GM23248 (cell line): ENCODE measurements around the gene GAGE2A.
"Not testable (repeated sequence)": the region's sequence is repeated elsewhere in the genome, so short reads cannot be mapped to it uniquely, and the experiment has no call there.

ENCODE experiments used
- EZH2 ChIP-seq: fragments of 200-600 bp; sonication (generic); IDR thresholded peaks from 2 replicates; pipeline ENCODE4 v1.6.1; 2018; ENCODE audit warnings: antibody characterized with exemption, mild to moderate bottlenecking; ENCODE audit not compliant: insufficient read depth, poor library complexity, severe bottlenecking
- EZH2phosphoT487 ChIP-seq: fragments of 200-600 bp; sonication (generic); IDR thresholded peaks from 2 replicates; pipeline ENCODE4 v1.6.1; 2018; ENCODE audit warnings: antibody characterized with exemption, moderate library complexity, mild to moderate bottlenecking, low read depth; ENCODE audit not compliant: insufficient read depth

- TF ChIP-seq EZH2phosphoT487, EZH2: not testable (repeated sequence)
Observed at GRCh38 chrX:49569152-49569551, 20.1 kb upstream of the GAGE2A start.
